Renal cortical epithelial cell (primary cell): Measurements from ENCODE around the gene KCTD1. TPM values are rescaled to one million over a fixed set of nuclear protein-coding genes. Genes with fewer than 3 reads are reported as not detected.

Experiments
- DNase-seq: peaks from one replicate; pipeline ENCODE4 v3.0.0-alpha.2; 2011; ENCODE audit warnings: low read depth
- total RNA-seq: library from RNA; depleted of rRNA; stranded (reverse); fragments of >200 nt; gene quantifications from 2 replicates; pipeline ENCODE4 v1.2.3, GENCODE V29; 2014

The KCTD1 gene
- total RNA-seq, 1 donor from 2014 or later = 103 TPM

GRCh38 chr18:26482569-26482968, 65.8 kb downstream of the KCTD1 start:
- DNase-seq = peak; percentile 44

- peak; percentile 100 for DNase-seq
Measured at GRCh38 chr18:26480897-26481795, 67.2 kb downstream of the KCTD1 start.

- peak; percentile 94 for DNase-seq
Measured at GRCh38 chr18:26479681-26480079, 68.7 kb downstream of the KCTD1 start.

GRCh38 chr18:26479065-26479680, 69.2 kb downstream of the KCTD1 start:
- DNase-seq = no peak

- peak; percentile 82 for DNase-seq
Measured at GRCh38 chr18:26477828-26478466, 70.4 kb downstream of the KCTD1 start.

GRCh38 chr18:26476697-26477096, 71.7 kb downstream of the KCTD1 start:
- DNase-seq = no peak

GRCh38 chr18:26474542-26474941, 73.8 kb downstream of the KCTD1 start:
- no peak for DNase-seq

- no peak for DNase-seq
Measured at GRCh38 chr18:26473672-26474071, 74.7 kb downstream of the KCTD1 start.

- no peak for DNase-seq
Measured at GRCh38 chr18:26471826-26472225, 76.5 kb downstream of the KCTD1 start.

- DNase-seq = no peak
Measured at GRCh38 chr18:26471027-26471426, 77.3 kb downstream of the KCTD1 start.

- peak; percentile 41 for DNase-seq
Measured at GRCh38 chr18:26470011-26470637, 78.2 kb downstream of the KCTD1 start.

GRCh38 chr18:26468931-26469340, 79.4 kb downstream of the KCTD1 start:
- peak; percentile 88 for DNase-seq

GRCh38 chr18:26466026-26466425, 82.3 kb downstream of the KCTD1 start:
- DNase-seq = no peak

- DNase-seq = no peak
Measured at GRCh38 chr18:26465431-26465830, 82.9 kb downstream of the KCTD1 start.

GRCh38 chr18:26464128-26465011, 84.0 kb downstream of the KCTD1 start:
- DNase-seq = no peak

- DNase-seq = no peak
Measured at GRCh38 chr18:26462355-26462754, 86.0 kb downstream of the KCTD1 start.

GRCh38 chr18:26461405-26461804, 86.9 kb downstream of the KCTD1 start:
- no peak for DNase-seq

- no peak for DNase-seq
Measured at GRCh38 chr18:26460449-26461091, 87.8 kb downstream of the KCTD1 start.

- DNase-seq = no peak
Measured at GRCh38 chr18:26459884-26460283, 88.5 kb downstream of the KCTD1 start.

- DNase-seq = no peak
Measured at GRCh38 chr18:26459340-26459739, 89.0 kb downstream of the KCTD1 start.
